ENCODE results near the gene AK1.

Gene AK1

DNA sequence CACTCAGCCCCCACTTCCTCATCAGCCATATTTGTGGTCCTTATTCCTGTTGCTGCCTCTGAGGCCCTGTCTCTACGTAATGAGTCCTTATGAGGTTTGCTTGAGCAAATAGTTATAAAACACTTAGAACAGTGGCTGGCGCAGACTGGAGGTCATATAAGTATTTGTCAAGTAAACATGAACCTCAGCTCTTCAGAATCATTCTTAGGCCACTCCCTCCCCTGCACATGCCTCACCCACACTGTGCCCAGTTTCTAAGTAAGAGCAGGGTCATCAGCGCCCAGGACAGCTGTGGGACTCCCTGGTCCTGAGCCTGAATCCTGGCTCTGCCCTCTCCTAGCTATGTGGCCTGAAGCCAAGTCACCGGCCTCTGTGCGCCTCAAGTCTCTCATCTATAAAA is 35.4 kb upstream of the AK1 start:
- H3K36me3 ChIP-seq (ENCODE audit: control insufficient read depth, insufficient read depth, low read length): no peaks in the 10 kb centered on the region

DNA sequence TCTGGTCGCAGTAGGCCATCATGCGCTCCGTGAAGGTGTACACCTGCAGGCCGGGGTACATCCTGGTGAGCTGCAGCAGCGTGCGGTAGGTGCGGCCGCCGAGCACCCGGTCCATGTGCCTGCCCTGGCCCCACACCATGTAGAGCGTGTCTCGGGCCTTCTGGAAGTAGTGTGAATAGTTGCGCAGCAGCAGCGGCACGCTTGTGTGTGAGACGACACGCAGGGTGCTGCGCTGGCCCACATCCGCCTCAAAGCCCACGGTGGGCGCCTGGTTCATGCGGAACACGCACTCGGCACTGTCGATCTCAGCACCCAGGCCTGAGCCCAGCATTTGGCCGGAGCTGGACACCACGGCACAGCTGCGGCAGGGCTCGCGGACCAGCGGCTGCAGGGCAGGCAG is 34.8 kb upstream of the AK1 start:
- H3K18ac ChIP-seq (ENCODE audit: low read length): no peak overlapping the region
- H3K79me1 ChIP-seq (ENCODE audit: low read length): no peaks in the 10 kb centered on the region
- H4K5ac ChIP-seq (ENCODE audit: low read length): no peak overlapping the region
- H3K23ac ChIP-seq (ENCODE audit: low read length): no peak overlapping the region
- H2BK120ac ChIP-seq (ENCODE audit: low read depth, low read length): no peak overlapping the region
- no peak overlapping the region for H3K9ac ChIP-seq (ENCODE audit: low read length)
- no peak overlapping the region for H3K4me3 ChIP-seq (ENCODE audit: low read length)
- H3K4ac ChIP-seq (ENCODE audit: low read depth, low read length): no peak overlapping the region
- H3K56ac ChIP-seq (ENCODE audit: low read length): no peak overlapping the region
- no peak overlapping the region for H2AK5ac ChIP-seq (ENCODE audit: low read length)
- H3K4me1 ChIP-seq (ENCODE audit: control insufficient read depth, low read depth, low read length): no peaks in the 10 kb centered on the region
- H3K27me3 ChIP-seq (ENCODE audit: insufficient read depth, low read length, poor library complexity): no peaks in the 10 kb centered on the region
- H2BK5ac ChIP-seq (ENCODE audit: low read length): no peak overlapping the region
- no peak overlapping the region for H2BK15ac ChIP-seq (replicated peaks; ENCODE audit: low read depth)
- WGBS (ENCODE audit: extremely low coverage, insufficient coverage, low lambda C conversion rate): no CpG with 5 or more reads among the region's 31 CpGs
- no peak for DNase-seq
- no peak overlapping the region for H3K4me2 ChIP-seq (ENCODE audit: low read length)
- H3K27ac ChIP-seq (ENCODE audit: low read depth, low read length): no peak overlapping the region
- no peaks in the 10 kb centered on the region for H3K79me2 ChIP-seq (ENCODE audit: control insufficient read depth, insufficient read depth, low read length)
- H3K36me3 ChIP-seq (ENCODE audit: control insufficient read depth, insufficient read depth, low read length): no peaks in the 10 kb centered on the region
- H4K8ac ChIP-seq (ENCODE audit: low read depth, low read length): no peak overlapping the region

More for the DNA sequence above, 35.4 kb upstream of the AK1 start:
- Histone ChIP-seq H3K4me1 (ENCODE audit: control insufficient read depth, low read depth, low read length) (no peaks in the 10 kb centered on the region), H2BK15ac (replicated peaks; ENCODE audit: low read depth) (no peak overlapping the region), H2BK120ac (ENCODE audit: low read depth, low read length) (no peak overlapping the region), H3K79me1 (ENCODE audit: low read length) (no peaks in the 10 kb centered on the region), H3K27ac (ENCODE audit: low read depth, low read length) (no peak overlapping the region), H3K4me2 (ENCODE audit: low read length) (no peak overlapping the region), H3K4me3 (ENCODE audit: low read length) (no peak overlapping the region), H3K4ac (ENCODE audit: low read depth, low read length) (no peak overlapping the region), H4K8ac (ENCODE audit: low read depth, low read length) (no peak overlapping the region), H3K18ac (ENCODE audit: low read length) (no peak overlapping the region), H3K79me2 (ENCODE audit: control insufficient read depth, insufficient read depth, low read length) (no peaks in the 10 kb centered on the region), H3K56ac (ENCODE audit: low read length) (no peak overlapping the region), H2BK5ac (ENCODE audit: low read length) (no peak overlapping the region), H3K27me3 (ENCODE audit: insufficient read depth, low read length, poor library complexity) (no peaks in the 10 kb centered on the region), H2AK5ac (ENCODE audit: low read length) (no peak overlapping the region), H3K23ac (ENCODE audit: low read length) (no peak overlapping the region), H3K9ac (ENCODE audit: low read length) (no peak overlapping the region), H4K5ac (ENCODE audit: low read length) (no peak overlapping the region)
- no CpG with 5 or more reads among the region's 5 CpGs for WGBS (ENCODE audit: extremely low coverage, insufficient coverage, low lambda C conversion rate)
- no peak for DNase-seq

DNA sequence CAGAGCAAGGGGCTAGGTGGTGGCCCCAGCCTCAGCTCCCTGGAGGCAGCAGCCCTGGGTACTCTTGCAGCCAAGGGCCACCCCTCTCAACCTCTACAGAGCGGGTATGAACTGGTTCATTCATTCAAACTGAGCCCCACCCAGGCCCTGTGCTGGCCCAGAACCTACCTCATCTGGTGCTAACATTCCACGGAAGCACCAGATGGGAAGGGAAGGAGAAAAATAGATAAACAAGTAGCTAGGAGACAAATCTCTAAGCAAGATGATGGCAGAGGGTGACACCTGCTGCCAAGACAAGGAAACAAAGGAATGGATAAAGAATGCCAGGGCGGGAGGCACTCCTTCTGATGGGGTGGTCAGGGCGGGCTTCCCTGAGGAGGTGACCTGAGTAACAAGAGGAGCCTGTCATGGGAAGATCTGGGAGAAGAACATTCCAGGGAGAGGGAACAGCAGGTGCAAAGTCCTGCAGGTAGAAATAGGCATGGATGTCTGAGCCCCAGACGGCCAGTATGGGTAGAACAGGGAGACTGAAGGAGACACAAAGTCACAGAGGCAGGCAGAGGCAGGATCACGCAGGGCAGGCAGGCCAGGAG is 33.2 kb upstream of the AK1 start:
- Histone ChIP-seq H4K5ac (ENCODE audit: low read length) (no peak overlapping the region), H3K79me2 (ENCODE audit: control insufficient read depth, insufficient read depth, low read length) (no peaks in the 10 kb centered on the region), H2BK5ac (ENCODE audit: low read length) (no peak overlapping the region), H3K4me2 (ENCODE audit: low read length) (no peak overlapping the region), H2AK5ac (ENCODE audit: low read length) (no peak overlapping the region), H3K4ac (ENCODE audit: low read depth, low read length) (no peak overlapping the region), H3K56ac (ENCODE audit: low read length) (no peak overlapping the region), H3K4me1 (ENCODE audit: control insufficient read depth, low read depth, low read length) (no peaks in the 10 kb centered on the region), H3K36me3 (ENCODE audit: control insufficient read depth, insufficient read depth, low read length) (no peaks in the 10 kb centered on the region), H3K79me1 (ENCODE audit: low read length) (no peaks in the 10 kb centered on the region), H2BK120ac (ENCODE audit: low read depth, low read length) (no peak overlapping the region), H4K8ac (ENCODE audit: low read depth, low read length) (no peak overlapping the region), H3K27me3 (ENCODE audit: insufficient read depth, low read length, poor library complexity) (no peaks in the 10 kb centered on the region), H2BK15ac (replicated peaks; ENCODE audit: low read depth) (no peak overlapping the region), H3K9ac (ENCODE audit: low read length) (no peak overlapping the region), H3K23ac (ENCODE audit: low read length) (no peak overlapping the region), H3K4me3 (ENCODE audit: low read length) (no peak overlapping the region), H3K27ac (ENCODE audit: low read depth, low read length) (no peak overlapping the region), H3K18ac (ENCODE audit: low read length) (no peak overlapping the region)
- DNase-seq: peak; percentile 59
- WGBS (ENCODE audit: extremely low coverage, insufficient coverage, low lambda C conversion rate): no CpG with 5 or more reads among the region's 6 CpGs

DNA sequence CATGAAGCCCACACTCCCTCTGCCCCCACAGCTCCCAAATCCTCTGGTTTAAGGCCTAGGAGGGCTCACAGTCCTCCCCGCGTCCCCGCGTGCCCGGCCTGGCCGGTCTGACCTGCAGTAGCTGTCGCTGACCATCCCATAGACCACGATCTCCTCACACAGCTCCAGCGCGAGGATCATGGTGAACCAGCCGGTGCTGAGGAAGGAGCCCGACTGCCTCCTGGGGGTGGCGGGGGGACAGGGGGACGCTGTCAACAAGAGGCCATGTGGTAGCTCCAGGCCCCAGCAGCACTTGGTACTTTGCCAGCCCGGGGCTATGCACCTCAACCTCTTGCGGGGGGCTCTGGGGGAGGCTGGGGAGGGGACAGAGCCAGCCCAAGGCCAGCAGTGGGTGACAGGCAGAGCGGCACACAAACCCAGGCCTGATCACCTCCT is 32.4 kb upstream of the AK1 start:
- H2BK15ac ChIP-seq (replicated peaks; ENCODE audit: low read depth): no peak overlapping the region
- H3K23ac ChIP-seq (ENCODE audit: low read length): no peak overlapping the region
- H4K5ac ChIP-seq (ENCODE audit: low read length): no peak overlapping the region
- DNase-seq: no peak
- H3K18ac ChIP-seq (ENCODE audit: low read length): no peak overlapping the region
- H3K4ac ChIP-seq (ENCODE audit: low read depth, low read length): no peak overlapping the region
- no peaks in the 10 kb centered on the region for H3K27me3 ChIP-seq (ENCODE audit: insufficient read depth, low read length, poor library complexity)
- no peak overlapping the region for H4K8ac ChIP-seq (ENCODE audit: low read depth, low read length)
- no peaks in the 10 kb centered on the region for H3K4me1 ChIP-seq (ENCODE audit: control insufficient read depth, low read depth, low read length)
- H3K4me2 ChIP-seq (ENCODE audit: low read length): no peak overlapping the region
- no peak overlapping the region for H3K56ac ChIP-seq (ENCODE audit: low read length)
- H3K4me3 ChIP-seq (ENCODE audit: low read length): no peak overlapping the region
- H2BK120ac ChIP-seq (ENCODE audit: low read depth, low read length): no peak overlapping the region
- H3K79me2 ChIP-seq (ENCODE audit: control insufficient read depth, insufficient read depth, low read length): no peaks in the 10 kb centered on the region
- no peaks in the 10 kb centered on the region for H3K36me3 ChIP-seq (ENCODE audit: control insufficient read depth, insufficient read depth, low read length)
- WGBS (ENCODE audit: extremely low coverage, insufficient coverage, low lambda C conversion rate): no CpG with 5 or more reads among the region's 17 CpGs
- H2BK5ac ChIP-seq (ENCODE audit: low read length): no peak overlapping the region
- H2AK5ac ChIP-seq (ENCODE audit: low read length): no peak overlapping the region
- no peaks in the 10 kb centered on the region for H3K79me1 ChIP-seq (ENCODE audit: low read length)
- no peak overlapping the region for H3K27ac ChIP-seq (ENCODE audit: low read depth, low read length)
- no peak overlapping the region for H3K9ac ChIP-seq (ENCODE audit: low read length)

DNA sequence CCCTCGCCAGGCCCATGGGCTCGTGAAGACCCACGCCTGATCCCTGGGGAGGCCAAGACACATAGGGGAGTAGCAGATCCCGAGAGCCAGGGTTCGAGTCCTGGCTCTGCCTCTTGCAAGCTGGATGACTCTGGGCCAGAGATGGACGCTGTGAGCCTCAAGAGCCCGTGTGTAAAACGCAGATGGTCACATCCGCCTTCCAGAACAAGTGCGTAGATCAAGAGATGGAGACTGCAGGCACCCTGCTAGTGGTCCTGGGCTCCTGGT is 31.1 kb upstream of the AK1 start:
- H3K36me3 ChIP-seq (ENCODE audit: control insufficient read depth, insufficient read depth, low read length): no peaks in the 10 kb centered on the region
- H2AK5ac ChIP-seq (ENCODE audit: low read length): no peak overlapping the region
- no CpG with 5 or more reads among the region's 10 CpGs for WGBS (ENCODE audit: extremely low coverage, insufficient coverage, low lambda C conversion rate)
- no peaks in the 10 kb centered on the region for H3K27me3 ChIP-seq (ENCODE audit: insufficient read depth, low read length, poor library complexity)
- no peak overlapping the region for H3K4me2 ChIP-seq (ENCODE audit: low read length)
- H3K18ac ChIP-seq (ENCODE audit: low read length): no peak overlapping the region
- no peak overlapping the region for H4K8ac ChIP-seq (ENCODE audit: low read depth, low read length)
- H4K5ac ChIP-seq (ENCODE audit: low read length): no peak overlapping the region
- H3K27ac ChIP-seq (ENCODE audit: low read depth, low read length): no peak overlapping the region
- no peak overlapping the region for H3K4me3 ChIP-seq (ENCODE audit: low read length)
- no peak overlapping the region for H2BK5ac ChIP-seq (ENCODE audit: low read length)
- H3K4me1 ChIP-seq (ENCODE audit: control insufficient read depth, low read depth, low read length): peaks cover 6% of the 10 kb centered on the region
- no peaks in the 10 kb centered on the region for H3K79me2 ChIP-seq (ENCODE audit: control insufficient read depth, insufficient read depth, low read length)
- DNase-seq: no peak
- no peak overlapping the region for H3K9ac ChIP-seq (ENCODE audit: low read length)
- no peak overlapping the region for H2BK15ac ChIP-seq (replicated peaks; ENCODE audit: low read depth)
- H3K23ac ChIP-seq (ENCODE audit: low read length): no peak overlapping the region
- H2BK120ac ChIP-seq (ENCODE audit: low read depth, low read length): no peak overlapping the region
- no peaks in the 10 kb centered on the region for H3K79me1 ChIP-seq (ENCODE audit: low read length)
- H3K56ac ChIP-seq (ENCODE audit: low read length): no peak overlapping the region
- H3K4ac ChIP-seq (ENCODE audit: low read depth, low read length): no peak overlapping the region

DNA sequence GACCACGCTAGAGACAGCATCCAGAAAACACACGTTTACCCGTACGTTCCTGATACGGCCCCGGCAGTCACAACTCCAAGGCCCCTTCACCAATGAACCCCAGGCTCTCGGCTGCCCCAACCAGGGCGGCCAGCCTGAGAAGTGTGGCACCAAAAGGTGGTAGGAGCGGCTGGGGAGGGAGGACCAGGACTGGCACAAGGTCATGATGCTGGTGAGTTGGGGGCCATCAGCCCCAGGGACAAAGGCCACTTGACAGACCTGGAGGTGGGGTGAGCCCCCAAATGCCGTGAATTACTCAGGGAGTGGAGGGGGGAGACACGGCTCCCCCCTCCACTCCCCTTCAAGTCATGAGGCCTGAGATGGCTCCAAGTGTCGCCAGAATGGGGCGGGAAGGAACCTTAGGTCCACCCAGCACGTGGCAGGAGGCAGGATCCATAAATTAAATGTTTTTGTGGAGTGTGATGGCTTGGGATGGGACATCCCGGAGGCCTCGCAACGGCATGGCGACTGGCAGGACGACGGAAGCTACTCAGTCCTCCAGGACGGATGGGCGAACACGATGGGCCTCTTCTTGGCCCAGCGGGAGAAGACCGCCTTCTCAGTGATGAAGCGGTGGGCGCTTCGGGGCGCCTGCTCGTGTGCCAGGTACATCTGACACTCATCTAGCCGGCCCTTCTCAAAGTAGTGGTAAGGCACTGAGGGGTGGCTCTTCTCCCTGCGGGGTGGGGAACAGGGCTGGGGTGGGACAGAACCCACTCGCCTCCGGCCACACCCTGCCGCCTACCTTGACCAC is 30.6 kb upstream of the AK1 start:
- no peak overlapping the region for H4K5ac ChIP-seq (ENCODE audit: low read length)
- H3K27me3 ChIP-seq (ENCODE audit: insufficient read depth, low read length, poor library complexity): no peaks in the 10 kb centered on the region
- H3K27ac ChIP-seq (ENCODE audit: low read depth, low read length): no peak overlapping the region
- no peak overlapping the region for H2BK120ac ChIP-seq (ENCODE audit: low read depth, low read length)
- no peak overlapping the region for H3K4me3 ChIP-seq (ENCODE audit: low read length)
- no peaks in the 10 kb centered on the region for H3K79me1 ChIP-seq (ENCODE audit: low read length)
- H2AK5ac ChIP-seq (ENCODE audit: low read length): no peak overlapping the region
- no peak overlapping the region for H3K4ac ChIP-seq (ENCODE audit: low read depth, low read length)
- H3K56ac ChIP-seq (ENCODE audit: low read length): no peak overlapping the region
- H3K4me2 ChIP-seq (ENCODE audit: low read length): no peak overlapping the region
- no peak overlapping the region for H2BK5ac ChIP-seq (ENCODE audit: low read length)
- H3K4me1 ChIP-seq (ENCODE audit: control insufficient read depth, low read depth, low read length): peaks cover 6% of the 10 kb centered on the region
- H4K8ac ChIP-seq (ENCODE audit: low read depth, low read length): no peak overlapping the region
- H3K36me3 ChIP-seq (ENCODE audit: control insufficient read depth, insufficient read depth, low read length): no peaks in the 10 kb centered on the region
- H3K79me2 ChIP-seq (ENCODE audit: control insufficient read depth, insufficient read depth, low read length): no peaks in the 10 kb centered on the region
- WGBS (ENCODE audit: extremely low coverage, insufficient coverage, low lambda C conversion rate): no CpG with 5 or more reads among the region's 35 CpGs
- H3K18ac ChIP-seq (ENCODE audit: low read length): no peak overlapping the region
- H2BK15ac ChIP-seq (replicated peaks; ENCODE audit: low read depth): no peak overlapping the region
- H3K23ac ChIP-seq (ENCODE audit: low read length): no peak overlapping the region
- no peak for DNase-seq
- H3K9ac ChIP-seq (ENCODE audit: low read length): no peak overlapping the region
